Measurements from ENCODE around the gene CFAP20DC. TPM values are rescaled to one million over a fixed set of nuclear protein-coding genes. Genes with fewer than 3 reads are reported as not detected.

The CFAP20DC gene
- 0.06 and 0.98 TPM in 2 replicates for total RNA-seq

GRCh38 chr3:59049671-59050331 lies at the start of gene CFAP20DC:
Gene CFAP20DC, minus strand, starts transcription at chr3:59050025. Its CDS starts 394 bp downstream, at chr3:59049631.

All from cardiac ventricle fibroblast (primary cell).